GM06990 (cell line): ENCODE data around the gene KCNJ6.

Experiments
- DNase-seq: peaks from one replicate; pipeline ENCODE4 v3.0.0-alpha.2; 2011; ENCODE audit not compliant: insufficient read length; ENCODE audit errors: extremely low read depth
- H3K27me3 ChIP-seq: replicated peaks from 2 replicates; pipeline ENCODE4 v1.6.0; 2011; ENCODE audit warnings: low read length; ENCODE audit not compliant: control insufficient read depth, insufficient read depth
- H3K36me3 ChIP-seq: 2 replicates; pipeline ENCODE4 v1.5.1; 2011; ENCODE audit warnings: low read length; ENCODE audit not compliant: control insufficient read depth, insufficient read depth
- H3K4me3 ChIP-seq: replicated peaks from 2 replicates; pipeline ENCODE4 v1.5.1; 2011; ENCODE audit warnings: low read depth, mild to moderate bottlenecking, control low read depth, low read length
- TF ChIP-seq, protein P1 (sequence below): IDR thresholded peaks from 2 replicates; pipeline ENCODE4 v1.5.1; 2011; ENCODE audit warnings: low read length, control low read depth, mild to moderate bottlenecking, inconsistent platforms; ENCODE audit not compliant: insufficient read depth, poor library complexity, severe bottlenecking

KCNJ6 gene

DNA sequence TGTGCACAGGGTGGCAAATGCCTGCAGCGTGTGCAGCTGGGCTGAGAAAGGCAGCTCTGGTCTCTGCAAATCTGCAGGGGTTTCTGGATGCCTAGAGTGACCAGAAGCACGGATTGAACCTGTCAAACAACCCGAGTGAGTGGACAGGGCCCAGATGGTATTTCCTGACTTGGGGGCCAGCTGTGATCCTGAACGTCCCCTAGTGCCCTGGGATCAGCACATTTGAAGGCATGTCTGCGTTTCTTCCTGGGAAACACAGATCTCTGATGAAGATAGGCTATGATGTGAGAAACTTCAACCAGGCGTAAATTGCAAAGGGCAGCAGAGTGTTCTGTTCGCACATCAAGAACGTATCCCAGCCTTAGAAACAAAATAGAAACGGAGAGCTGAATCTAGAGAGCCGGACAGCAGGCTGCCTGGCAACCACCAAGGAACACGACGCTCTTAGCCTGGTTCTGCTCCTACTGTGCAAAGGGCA is 163.1 kb downstream of the KCNJ6 start:
- TF ChIP-seq, protein P1, sequence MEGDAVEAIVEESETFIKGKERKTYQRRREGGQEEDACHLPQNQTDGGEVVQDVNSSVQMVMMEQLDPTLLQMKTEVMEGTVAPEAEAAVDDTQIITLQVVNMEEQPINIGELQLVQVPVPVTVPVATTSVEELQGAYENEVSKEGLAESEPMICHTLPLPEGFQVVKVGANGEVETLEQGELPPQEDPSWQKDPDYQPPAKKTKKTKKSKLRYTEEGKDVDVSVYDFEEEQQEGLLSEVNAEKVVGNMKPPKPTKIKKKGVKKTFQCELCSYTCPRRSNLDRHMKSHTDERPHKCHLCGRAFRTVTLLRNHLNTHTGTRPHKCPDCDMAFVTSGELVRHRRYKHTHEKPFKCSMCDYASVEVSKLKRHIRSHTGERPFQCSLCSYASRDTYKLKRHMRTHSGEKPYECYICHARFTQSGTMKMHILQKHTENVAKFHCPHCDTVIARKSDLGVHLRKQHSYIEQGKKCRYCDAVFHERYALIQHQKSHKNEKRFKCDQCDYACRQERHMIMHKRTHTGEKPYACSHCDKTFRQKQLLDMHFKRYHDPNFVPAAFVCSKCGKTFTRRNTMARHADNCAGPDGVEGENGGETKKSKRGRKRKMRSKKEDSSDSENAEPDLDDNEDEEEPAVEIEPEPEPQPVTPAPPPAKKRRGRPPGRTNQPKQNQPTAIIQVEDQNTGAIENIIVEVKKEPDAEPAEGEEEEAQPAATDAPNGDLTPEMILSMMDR = no peak
- DNase-seq = no peak
- no peaks in the 10 kb centered on the region for H3K36me3 ChIP-seq
- no peak overlapping the region for H3K4me3 ChIP-seq
- no peaks in the 10 kb centered on the region for H3K27me3 ChIP-seq

DNA sequence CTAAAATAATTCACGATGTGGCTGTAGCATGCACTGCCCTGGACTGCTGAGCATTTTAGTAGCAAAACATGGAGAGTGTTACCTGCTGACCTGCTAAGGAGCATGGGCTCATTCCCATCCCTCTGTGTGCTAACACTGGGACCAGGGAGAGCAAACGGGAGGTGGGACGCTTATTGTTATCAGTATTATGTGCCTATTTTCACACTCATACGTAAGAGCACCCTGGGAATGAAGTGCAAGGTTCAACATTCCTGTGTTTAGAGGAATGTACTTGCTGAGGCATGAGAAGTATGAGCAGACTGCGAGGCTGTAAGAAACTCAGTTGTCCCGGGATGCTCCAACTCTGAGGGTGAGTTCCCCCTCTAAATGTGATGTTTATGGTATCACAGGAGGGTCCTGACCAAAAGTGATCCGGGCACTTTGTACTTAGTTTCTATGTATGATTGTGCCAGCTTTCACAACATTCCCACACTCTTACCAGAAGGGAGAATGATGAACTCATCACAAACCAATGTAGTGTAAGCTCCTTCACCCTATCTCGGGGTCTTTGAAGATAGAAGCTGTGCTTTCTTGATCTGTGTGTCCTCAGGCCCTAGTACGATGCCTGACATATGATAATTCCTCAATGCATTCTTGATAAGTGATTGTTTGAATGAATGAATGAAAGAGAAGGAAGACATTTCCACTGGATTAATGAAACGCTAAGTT is 164.8 kb downstream of the KCNJ6 start:
- DNase-seq = no peak
- no peaks in the 10 kb centered on the region for H3K27me3 ChIP-seq
- TF ChIP-seq, protein P1 = no peak
- no peaks in the 10 kb centered on the region for H3K36me3 ChIP-seq
- H3K4me3 ChIP-seq = no peak overlapping the region

DNA sequence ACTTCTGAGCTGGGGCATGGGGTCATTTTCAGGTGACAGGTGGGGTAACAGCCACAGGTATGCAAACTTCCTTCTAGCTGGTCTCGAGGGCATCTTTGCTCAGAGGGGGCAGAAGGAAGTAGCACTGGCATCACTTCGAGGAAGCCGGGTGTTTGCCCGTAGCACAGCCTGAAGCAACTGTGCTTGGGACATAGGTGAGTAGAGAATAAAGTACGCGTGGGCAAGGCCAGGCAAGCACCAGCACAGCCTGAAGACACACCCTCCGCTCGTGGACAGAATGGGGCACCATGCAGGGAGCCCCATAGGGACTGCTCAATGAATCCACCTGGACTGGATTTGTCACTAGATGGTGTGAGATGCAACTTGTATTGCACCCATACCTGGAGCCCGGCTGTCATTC is 167.1 kb downstream of the KCNJ6 start:
- TF ChIP-seq, protein P1 = no peak
- Histone ChIP-seq H3K36me3 (no peaks in the 10 kb centered on the region), H3K4me3 (no peak overlapping the region), H3K27me3 (no peaks in the 10 kb centered on the region)
- no peak for DNase-seq

DNA sequence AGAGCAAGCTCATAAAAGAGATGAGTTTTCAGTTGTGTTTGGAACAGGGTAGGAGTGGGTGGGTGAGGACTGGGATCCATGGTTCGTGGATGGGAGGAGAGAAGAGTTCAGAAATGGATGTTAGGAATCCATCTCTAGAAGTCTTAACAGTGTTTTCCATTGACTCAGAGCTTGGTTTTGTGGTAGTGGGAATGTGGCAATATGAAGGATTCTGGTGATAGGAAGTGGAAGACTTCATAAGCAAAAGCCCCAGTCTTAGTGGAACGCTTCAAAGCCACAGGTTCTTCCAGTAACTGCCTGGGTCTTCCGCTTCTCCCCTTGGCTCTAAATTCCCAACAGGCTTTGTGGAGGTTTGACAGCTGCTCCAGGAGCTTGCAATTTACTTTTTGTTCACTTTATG is 167.9 kb downstream of the KCNJ6 start:
- Histone ChIP-seq H3K27me3 (no peaks in the 10 kb centered on the region), H3K36me3 (no peaks in the 10 kb centered on the region), H3K4me3 (no peak overlapping the region)
- DNase-seq = no peak
- TF ChIP-seq, protein P1 = no peak

DNA sequence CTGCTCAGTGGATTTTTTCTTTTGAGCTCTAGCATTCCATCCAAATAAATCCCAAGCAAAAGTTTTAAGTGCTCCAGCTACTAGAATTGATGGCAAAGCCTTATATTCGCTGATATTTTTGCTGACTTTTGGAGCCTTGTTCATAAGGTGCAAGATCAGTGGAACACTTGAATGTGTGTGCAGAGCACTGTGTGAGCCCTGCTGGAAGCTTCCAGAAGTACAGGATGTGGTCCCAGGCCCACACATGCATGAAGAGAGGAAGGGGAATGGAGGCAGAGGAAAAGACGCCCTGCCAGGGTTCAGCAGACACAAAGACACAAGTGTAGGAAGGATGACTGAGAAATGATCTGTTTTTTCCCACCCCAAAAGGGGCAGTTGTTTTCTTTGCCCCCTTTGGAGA is 169.4 kb downstream of the KCNJ6 start:
- Histone ChIP-seq H3K36me3 (no peaks in the 10 kb centered on the region), H3K27me3 (no peaks in the 10 kb centered on the region), H3K4me3 (no peak overlapping the region)
- TF ChIP-seq, protein P1 = no peak
- DNase-seq = no peak
